HG02571 (cell line): ENCODE measurements around the gene ATP6V0E1.

ENCODE experiments used
- ATAC-seq: cut with Tn5 transposase; IDR thresholded peaks from one replicate; pipeline ENCODE4 v1.9.1; 2021; ENCODE audit warnings: mild to moderate bottlenecking, moderate library complexity; ENCODE audit not compliant: unreplicated experiment

Gene ATP6V0E1

GRCh38 chr5:172956228-172956627, 27.3 kb upstream of the ATP6V0E1 start:
- ATAC-seq, result no peak

DNA sequence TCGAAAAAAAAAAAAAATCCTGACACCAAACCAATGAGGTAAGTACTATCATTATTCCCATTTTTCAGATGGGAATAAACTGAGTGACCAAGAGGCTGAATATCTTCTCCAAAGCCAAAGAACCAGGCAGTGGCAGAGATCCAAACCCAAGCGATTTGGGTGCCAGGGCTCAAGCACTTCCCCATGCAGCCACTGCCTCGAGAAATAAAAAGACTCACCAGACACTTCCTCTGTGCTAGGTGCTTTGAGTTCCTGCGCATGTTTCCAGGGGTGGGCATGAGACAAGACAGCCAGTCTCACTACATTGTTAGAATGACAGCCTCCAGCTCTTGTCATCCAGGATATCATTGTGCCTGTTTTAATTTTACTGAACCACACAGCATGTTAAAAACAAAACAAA, 26.6 kb upstream of the ATP6V0E1 start:
- ATAC-seq, result no peak

DNA sequence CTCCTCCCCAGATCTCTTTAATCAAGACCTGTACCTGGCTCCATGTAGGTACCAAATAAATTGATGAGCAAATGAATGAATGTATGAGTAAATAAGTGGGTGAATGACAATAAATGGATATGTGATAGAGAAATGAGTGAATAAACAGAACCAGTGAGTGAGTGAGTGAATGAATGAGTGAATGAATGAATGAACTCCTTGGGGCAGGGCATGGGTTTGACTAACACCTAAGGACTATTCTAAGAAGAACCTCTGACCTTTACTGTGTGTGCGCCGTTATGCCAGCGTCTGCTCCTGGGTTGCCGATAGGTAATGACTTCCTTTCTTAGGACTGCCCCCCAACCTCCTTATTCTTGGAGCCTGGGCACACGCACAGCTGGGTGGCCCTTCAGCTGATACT, 26.1 kb upstream of the ATP6V0E1 start:
- ATAC-seq, result no peak

DNA sequence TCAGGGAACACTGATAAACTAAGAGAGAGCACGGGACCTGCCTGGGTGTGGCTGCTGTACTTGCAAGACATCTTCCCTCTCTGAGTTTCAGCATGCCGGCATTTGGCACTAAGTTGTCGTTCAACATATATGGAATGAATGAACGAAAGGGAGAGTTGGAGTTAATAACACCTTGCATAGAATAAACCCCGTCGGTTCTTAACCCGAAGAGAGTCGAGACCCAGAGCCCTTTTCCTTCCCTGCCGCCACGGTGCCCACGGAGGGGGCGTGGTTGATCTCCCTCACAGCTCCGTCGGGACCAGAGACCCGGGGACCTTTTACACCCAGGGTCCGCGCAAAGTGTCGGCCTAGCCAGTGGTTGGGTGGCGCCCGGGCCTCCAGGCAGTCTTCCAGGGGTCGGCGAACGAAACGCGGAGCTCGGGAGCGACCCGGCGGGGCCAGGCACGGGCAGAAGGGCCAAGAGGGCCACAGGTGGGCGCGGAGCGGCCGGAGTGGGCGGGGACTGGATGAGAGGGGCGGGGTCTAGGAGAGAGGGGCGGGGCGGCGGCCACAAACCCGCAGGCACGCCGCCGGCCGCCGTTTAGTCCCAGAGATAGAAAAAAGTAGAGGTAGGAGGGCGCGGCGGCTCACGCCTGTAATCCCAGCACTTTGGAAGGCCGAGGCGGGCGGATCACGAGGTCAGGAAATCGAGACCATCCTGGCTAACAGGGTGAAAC, 25.1 kb upstream of the ATP6V0E1 start:
- ATAC-seq, result peak; percentile 61

DNA sequence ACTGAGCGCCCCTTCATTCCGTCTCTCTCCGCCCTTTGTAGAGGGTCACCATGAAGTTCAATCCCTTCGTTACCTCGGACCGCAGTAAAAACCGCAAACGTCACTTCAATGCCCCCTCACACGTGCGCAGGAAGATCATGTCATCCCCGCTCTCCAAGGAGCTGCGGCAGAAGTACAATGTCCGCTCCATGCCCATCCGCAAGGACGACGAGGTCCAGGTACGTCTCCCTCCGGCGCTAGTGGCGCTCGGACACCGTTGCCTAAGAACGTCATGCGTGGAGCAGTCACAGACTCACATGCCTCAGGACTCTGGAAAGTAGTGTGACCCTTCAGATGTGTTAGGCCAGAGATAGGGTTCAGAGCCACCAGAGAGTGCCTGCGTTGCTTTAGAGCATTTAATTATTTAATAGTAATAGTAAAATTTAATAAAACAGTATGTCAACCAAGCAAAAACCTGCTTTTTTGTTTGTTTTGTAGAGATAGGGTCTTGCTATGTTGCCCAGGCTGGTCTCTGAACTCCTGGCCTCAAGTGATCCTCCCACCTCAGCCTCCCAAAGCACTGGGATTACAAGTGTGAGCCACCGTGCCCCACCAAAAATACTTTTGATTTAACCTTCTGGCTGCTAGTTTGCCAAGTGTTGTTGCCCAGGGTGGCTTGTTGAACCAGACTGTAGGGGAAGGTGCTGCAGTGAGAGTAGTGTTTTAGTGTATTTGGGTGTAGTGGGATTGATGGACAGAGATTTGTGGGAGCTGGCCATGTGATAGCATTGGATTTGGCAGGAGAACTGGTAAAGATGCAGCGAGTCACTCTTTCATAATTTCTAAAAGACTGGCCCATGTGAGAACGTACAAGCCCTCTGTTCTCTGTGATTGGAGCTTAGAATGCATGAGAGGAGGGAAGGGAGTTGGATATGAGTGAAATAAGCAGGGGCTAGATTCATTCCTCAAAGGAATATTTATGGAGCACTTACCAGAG, 23.5 kb upstream of the ATP6V0E1 start:
- no peak for ATAC-seq

- no peak for ATAC-seq
Measured at GRCh38 chr5:172969921-172970320, 13.7 kb upstream of the ATP6V0E1 start.

DNA sequence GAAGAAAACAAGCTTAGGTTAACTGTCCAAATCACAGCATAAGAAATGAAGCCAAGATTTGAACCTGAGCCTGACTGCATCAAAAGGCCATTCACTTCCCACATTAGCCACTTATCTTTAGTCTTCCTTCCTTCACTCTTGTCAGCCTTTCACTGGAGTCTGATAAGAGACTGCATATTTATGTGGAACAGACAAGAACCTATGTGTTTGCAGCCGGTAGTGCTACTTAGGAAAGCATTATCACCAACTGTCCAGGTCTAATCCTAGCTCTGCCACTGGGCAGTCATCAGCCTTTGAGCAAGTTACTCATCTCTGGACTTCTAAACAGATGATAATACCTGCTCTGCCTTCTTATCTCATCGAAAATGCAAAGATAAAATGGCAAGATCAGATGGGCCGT, 12.1 kb upstream of the ATP6V0E1 start:
- no peak for ATAC-seq

GRCh38 chr5:172972552-172972951, 11.0 kb upstream of the ATP6V0E1 start:
- no peak for ATAC-seq

DNA sequence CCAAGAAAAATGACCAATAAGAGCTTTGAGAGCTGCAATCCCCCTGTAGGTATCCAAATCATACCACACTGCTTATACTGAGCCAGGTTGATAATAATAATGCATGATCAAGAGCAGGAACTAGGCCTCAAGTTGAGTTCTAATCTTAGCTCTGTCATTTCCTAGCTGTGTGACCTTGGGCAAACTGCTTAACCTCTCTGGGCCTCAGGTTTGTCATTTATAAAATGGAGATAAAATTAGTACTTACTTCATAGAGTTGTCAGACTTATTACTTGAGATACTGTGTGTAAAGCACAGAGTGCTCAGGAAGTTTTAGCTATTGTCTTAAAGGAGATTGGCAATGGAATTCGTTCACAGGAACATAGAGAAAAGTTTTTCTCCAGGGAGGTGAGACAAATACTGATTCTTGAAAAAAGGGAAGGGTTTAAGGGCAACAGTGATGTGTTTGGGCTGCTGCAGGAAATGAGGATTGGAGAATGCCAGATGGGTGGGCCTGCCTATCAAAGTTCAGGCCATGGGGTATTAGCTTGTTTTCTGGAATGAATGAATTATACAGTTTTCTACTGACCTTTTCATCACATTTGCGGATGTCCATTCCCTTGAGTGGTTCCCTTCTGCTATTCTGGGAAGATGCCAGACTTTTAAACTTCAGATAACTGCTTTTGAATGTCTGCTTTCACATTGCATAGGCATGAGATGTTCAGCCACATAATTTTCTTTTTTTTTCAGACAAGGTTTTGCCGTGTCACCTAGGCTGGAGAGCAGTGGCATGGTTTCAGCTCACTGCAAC, 10.2 kb upstream of the ATP6V0E1 start:
- no peak for ATAC-seq

- ATAC-seq, result no peak
Measured at GRCh38 chr5:172973931-172974330, 9.6 kb upstream of the ATP6V0E1 start.

GRCh38 chr5:172975289-172975688, 8.3 kb upstream of the ATP6V0E1 start:
- no peak for ATAC-seq

GRCh38 chr5:172979778-172980177, 3.8 kb upstream of the ATP6V0E1 start:
- ATAC-seq, result no peak

- no peak for ATAC-seq
Measured at GRCh38 chr5:172981931-172982330, 1.6 kb upstream of the ATP6V0E1 start.

DNA sequence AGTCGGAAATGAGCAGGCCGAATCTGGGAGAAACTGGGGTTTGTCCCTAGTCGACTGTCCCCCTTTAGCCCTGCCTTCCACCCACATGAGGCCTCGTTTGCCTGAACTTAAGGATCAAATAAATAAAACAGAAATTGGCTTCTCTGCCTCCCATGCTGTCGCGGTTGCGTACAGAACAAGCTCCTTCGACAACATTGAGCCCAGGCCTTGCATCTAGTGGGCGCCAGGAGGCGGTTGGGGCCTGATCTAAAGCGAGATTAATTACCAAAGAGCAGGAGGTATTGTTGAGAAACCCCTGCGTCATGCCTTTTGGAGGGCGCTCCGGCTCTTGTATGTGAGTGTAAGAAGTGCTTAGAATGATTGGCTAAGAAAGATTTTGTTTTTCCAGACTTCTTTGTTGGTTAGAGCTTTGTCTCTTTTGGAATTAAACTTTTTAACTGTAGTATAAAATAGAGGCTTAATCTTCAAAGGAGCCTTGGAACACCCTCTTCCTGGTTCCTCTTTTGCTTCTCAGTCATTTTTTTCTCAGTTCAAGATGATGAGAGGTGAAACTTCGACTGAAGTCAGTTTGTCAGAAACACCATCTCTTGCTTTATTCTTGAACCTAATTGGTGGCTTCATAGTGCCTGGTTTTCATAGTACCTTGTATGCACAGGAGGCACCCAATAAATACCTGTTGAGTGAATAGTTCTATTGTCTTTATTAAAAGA, 828 bp downstream of the ATP6V0E1 start:
- ATAC-seq, result peak; percentile 47

DNA sequence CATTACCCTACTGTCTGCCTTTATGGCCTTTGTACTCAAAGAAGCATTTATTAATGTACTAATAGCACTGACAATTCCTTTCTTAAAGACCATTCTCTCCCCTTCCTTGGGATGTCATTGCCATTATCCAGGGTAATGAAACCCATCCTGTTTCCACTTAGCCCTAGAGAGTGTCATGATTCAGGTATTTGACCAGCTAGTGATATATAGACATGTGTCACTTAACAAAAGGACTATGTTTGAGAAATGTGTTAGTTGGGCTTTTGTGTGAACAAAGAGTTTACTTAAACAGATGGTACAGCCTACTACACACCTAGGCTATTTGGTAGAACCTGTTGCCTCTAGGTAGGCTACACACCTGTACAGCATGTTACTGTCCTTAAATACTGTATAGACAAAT, 2.0 kb downstream of the ATP6V0E1 start:
- no peak for ATAC-seq

DNA sequence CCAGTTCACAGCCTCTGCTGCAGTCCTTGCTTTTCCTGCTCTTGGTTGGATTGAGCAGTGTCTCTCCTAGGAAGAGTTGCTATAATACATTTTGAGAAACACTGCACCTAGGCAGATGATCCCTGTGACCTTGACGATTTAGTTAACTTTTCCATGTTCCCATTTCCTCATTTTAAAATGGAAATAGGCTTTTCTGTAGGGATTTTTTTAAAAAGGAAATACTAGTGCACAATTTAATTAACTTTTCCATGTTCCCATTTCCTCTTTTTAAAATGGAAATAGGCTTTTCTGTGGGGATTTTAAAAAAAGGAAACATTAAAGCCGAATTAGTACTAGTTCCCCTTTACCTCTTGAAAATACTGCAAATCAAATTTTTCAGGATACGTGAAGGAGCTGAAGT, 4.7 kb downstream of the ATP6V0E1 start:
- ATAC-seq, result no peak

- no peak for ATAC-seq
Measured at GRCh38 chr5:172990776-172991175, 7.2 kb downstream of the ATP6V0E1 start.

DNA sequence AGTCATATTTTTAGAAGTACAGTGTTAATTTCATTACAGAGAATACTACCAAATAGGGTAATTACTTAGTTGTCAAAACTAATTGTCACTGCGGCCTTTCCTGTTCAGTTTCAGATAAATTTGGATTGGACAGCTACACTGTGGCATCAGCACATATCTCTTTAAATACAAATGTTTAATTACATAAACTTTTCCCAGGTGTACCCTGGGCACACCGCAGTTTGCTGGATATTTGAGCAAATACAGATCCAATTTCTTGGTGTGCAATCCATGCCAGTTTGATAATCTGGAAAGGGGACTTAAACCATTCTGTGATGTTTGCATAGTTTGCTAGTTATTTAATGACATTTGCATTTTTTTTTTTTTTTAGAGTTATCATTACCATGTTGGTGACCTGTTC, 10.8 kb downstream of the ATP6V0E1 start:
- ATAC-seq, result no peak

DNA sequence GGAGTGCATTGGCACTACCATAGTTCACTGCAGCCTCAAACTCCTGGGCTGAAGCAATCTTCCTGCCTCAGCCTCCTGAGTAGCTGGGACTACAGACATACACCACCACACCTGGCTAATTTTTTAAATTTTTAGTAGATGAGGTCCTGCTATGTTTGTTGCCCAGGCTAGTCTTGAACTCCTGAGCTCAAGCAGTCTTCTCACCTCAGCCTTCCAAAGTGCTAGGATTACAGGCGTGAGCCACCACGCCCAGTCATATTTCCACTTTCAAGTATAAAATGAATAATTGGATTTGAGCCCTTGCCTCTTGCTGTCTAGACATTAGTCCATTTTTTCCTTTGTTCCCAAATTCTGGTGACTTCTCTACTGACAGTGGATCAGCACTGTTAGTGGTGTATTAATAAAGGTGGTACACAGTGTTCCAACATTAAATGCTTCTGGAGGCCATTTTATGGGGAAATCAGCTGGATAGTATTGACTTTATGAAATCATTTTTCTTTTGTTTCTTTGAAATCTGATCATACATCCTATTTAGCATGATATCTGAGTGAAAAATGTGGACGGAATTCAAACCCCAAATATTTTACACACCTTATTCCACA, 15.9 kb downstream of the ATP6V0E1 start:
- no peak for ATAC-seq

DNA sequence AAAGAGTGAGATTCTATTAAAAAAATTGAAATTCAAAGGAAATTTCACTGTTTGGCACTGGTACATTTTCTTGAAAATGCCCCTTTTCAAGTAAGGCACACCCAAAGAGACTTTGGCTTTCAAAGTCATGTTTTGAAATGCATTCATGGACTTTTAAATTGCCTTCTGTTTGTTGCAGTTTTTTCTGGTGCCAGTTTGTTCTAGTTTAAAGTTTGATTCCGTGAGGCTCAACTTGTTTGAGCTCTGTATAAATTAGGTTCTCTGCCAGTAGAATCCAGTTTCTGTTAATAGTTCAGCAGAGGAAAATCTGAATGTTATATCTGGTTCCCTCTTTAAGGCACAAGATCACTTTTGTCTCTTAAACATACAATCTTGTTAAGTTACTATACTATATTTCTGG, 16.4 kb downstream of the ATP6V0E1 start:
- no peak for ATAC-seq
